ENCODE data around the gene VRK1. TPM values are rescaled to one million over a fixed set of nuclear protein-coding genes. Genes with fewer than 3 reads are reported as not detected.

The VRK1 gene
- total and polyA plus RNA-seq, 2 of the 8 experiments (the other 6 are each of a cell fraction or from before 2014, with no cell fraction given) = 24.2 to 64.8 TPM

GRCh38 chr14:96897184-96897583 is 100.0 kb downstream of the VRK1 start:
- Histone ChIP-seq H3K36me3 (ENCODE audit: control insufficient read depth in 2 of 4, insufficient read depth in 4 of 4, low read length in 3 of 4) (no peaks in the 10 kb centered on the region), H2BK120ac (replicated peaks; ENCODE audit: low read depth, low read length) (no peak overlapping the region), H2BK12ac (ENCODE audit: low read depth, low read length) (no peak overlapping the region), H3K23me2 (ENCODE audit: low read depth, low read length) (no peaks in the 10 kb centered on the region), H4K5ac (ENCODE audit: insufficient read length, low read depth, low read length) (no peak overlapping the region), H3K4ac (replicated peaks; ENCODE audit: insufficient read length, low read depth, low read length) (no peak overlapping the region), H3K79me2 (ENCODE audit: control insufficient read depth in 1 of 2, insufficient read depth in 2 of 2, low read length in 2 of 2) (no peaks in the 10 kb centered on the region), H3K18ac (ENCODE audit: extremely low read depth, low read length) (no peak overlapping the region), H3K4me2 (ENCODE audit: insufficient read depth in 1 of 2, low read depth in 2 of 2, low read length in 2 of 2) (no peak overlapping the region), H3K27me3 (replicated peaks in 1 of 4; ENCODE audit: control insufficient read depth in 3 of 4, extremely low read depth in 1 of 4, insufficient read depth in 3 of 4, low read length in 3 of 4) (no peaks in the 10 kb centered on the region), H3K14ac (ENCODE audit: insufficient read length) (no peak overlapping the region), H2BK20ac (ENCODE audit: low read length) (no peak overlapping the region), H3K27ac (ENCODE audit: low read depth, low read length) (no peak overlapping the region), H2AK5ac (ENCODE audit: low read depth, low read length) (no peak overlapping the region), H3K9me3 (ENCODE audit: insufficient read depth in 2 of 2, low read depth in 1 of 2, low read length in 1 of 2) (no peaks in the 10 kb centered on the region), H2BK15ac (ENCODE audit: low read length) (no peak overlapping the region), H3K56ac (replicated peaks; ENCODE audit: insufficient read length, low read depth, low read length) (no peak overlapping the region), H2AFZ (ENCODE audit: low read length) (no peak overlapping the region), H3K23ac (ENCODE audit: insufficient read length) (no peak overlapping the region), H3K79me1 (ENCODE audit: low read depth, low read length) (no peaks in the 10 kb centered on the region), H2BK5ac (ENCODE audit: low read depth, low read length) (no peak overlapping the region), H3K4me3 (ENCODE audit: extremely low read depth in 1 of 4, insufficient read depth in 2 of 4, low read depth in 3 of 4, low read length in 4 of 4) (no peak overlapping the region), H4K91ac (replicated peaks; ENCODE audit: insufficient read length, low read length) (no peak overlapping the region), H3K9ac (replicated peaks in 1 of 4; ENCODE audit: extremely low read depth in 1 of 4, low read depth in 3 of 4, low read length in 3 of 4) (no peak overlapping the region), H4K8ac (ENCODE audit: extremely low read depth, insufficient read depth, low read length) (no peak overlapping the region), H4K20me1 (replicated peaks in 1 of 2; ENCODE audit: control insufficient read depth in 1 of 2, insufficient read depth in 2 of 2, low read length in 2 of 2) (no peaks in the 10 kb centered on the region), H3K4me1 (replicated peaks in 1 of 4; ENCODE audit: control insufficient read depth in 3 of 4, insufficient read depth in 4 of 4, low read length in 3 of 4) (peaks cover 0 to 3% (median 1%) of the 10 kb centered on the region in 4 experiments; a peak in 3 of 7 replicates)
- DNase-seq (ENCODE audit: low read depth in 1 of 2, low spot score in 2 of 2) = no peak
- no peak for FAIRE-seq
- ChIA-PET CTCF (ENCODE audit: partially characterized antibody) (interaction anchor here (0.9 kb wide), 1 partner anchor 41 kb away, joined by 3 read pairs; no protein-coding TSS in a partner anchor), POLR2A (ENCODE audit: partially characterized antibody) (no interaction called here)
- WGBS, 2 experiments (ENCODE audit: extremely low coverage in 1 of 2, insufficient coverage in 1 of 2, insufficient read length in 1 of 2, insufficient replicate concordance in 2 of 2, low coverage in 1 of 2, low lambda C conversion rate in 2 of 2, missing lambda C conversion rate in 1 of 2) = 90% methylated on average over 5 of the region's 5 CpGs; no CpG with 5 or more reads in 1 of the 2 experiments
- TF ChIP-seq FOSL1 (IDR thresholded peaks at IDR 0.05; ENCODE audit: insufficient read depth, low read depth, low read length) (no peak), SP1 (IDR thresholded peaks at IDR 0.05; ENCODE audit: low read depth, low read length) (no peak), ZNF274 (IDR thresholded peaks at IDR 0.05; ENCODE audit: borderline replicate concordance, extremely low read depth, low read length) (no peak), TAF7 (optimal IDR thresholded peaks at IDR 0.05; ENCODE audit: borderline replicate concordance, low read depth, low read length) (no peak), KDM4A (IDR thresholded peaks at IDR 0.05; ENCODE audit: low read depth, low read length, severe bottlenecking) (no peak), GABPA (IDR thresholded peaks at IDR 0.05; ENCODE audit: borderline replicate concordance, insufficient read depth, low read length) (no peak), BRCA1 (IDR thresholded peaks at IDR 0.05; ENCODE audit: low read depth, low read length) (no peak), SIX5 (IDR thresholded peaks at IDR 0.05; ENCODE audit: low read depth, low read length) (no peak), SRF (IDR thresholded peaks at IDR 0.05; ENCODE audit: low read depth, low read length) (no peak), RNF2 (IDR thresholded peaks at IDR 0.05; ENCODE audit: borderline replicate concordance, low read depth, low read length, missing control alignments, poor library complexity, severe bottlenecking) (no peak), SP4 (IDR thresholded peaks at IDR 0.05; ENCODE audit: low read length) (no peak), SIRT6 (IDR thresholded peaks at IDR 0.05; ENCODE audit: low read length) (no peak), EZH2 (IDR thresholded peaks at IDR 0.05; ENCODE audit: low read depth, low read length, severe bottlenecking) (no peak), NRF1 (IDR thresholded peaks at IDR 0.05; ENCODE audit: low read depth, low read length) (no peak)
- TF ChIP-seq, protein P1, sequence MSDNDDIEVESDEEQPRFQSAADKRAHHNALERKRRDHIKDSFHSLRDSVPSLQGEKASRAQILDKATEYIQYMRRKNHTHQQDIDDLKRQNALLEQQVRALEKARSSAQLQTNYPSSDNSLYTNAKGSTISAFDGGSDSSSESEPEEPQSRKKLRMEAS (IDR thresholded peaks at IDR 0.05) = no peak

All from H1 (cell line).